Stimulated activated CD8-positive, alpha-beta memory T cell treated with anti-CD3 and anti-CD28 coated beads, Interleukin-4, amount 100 ng/mL, for 48 hours (primary cell): Measurements from ENCODE around the gene SLC43A3.
A peak's percentile ranks its signal among the peaks of the same experiment; 100 is the strongest.
"Not testable (repeated sequence)": the region's sequence is repeated elsewhere in the genome, so short reads cannot be mapped to it uniquely, and the experiment has no call there.

ENCODE experiments used
- DNase-seq: peaks from one replicate; pipeline ENCODE4 v3.0.0-alpha.2; 2020

The SLC43A3 gene

DNA sequence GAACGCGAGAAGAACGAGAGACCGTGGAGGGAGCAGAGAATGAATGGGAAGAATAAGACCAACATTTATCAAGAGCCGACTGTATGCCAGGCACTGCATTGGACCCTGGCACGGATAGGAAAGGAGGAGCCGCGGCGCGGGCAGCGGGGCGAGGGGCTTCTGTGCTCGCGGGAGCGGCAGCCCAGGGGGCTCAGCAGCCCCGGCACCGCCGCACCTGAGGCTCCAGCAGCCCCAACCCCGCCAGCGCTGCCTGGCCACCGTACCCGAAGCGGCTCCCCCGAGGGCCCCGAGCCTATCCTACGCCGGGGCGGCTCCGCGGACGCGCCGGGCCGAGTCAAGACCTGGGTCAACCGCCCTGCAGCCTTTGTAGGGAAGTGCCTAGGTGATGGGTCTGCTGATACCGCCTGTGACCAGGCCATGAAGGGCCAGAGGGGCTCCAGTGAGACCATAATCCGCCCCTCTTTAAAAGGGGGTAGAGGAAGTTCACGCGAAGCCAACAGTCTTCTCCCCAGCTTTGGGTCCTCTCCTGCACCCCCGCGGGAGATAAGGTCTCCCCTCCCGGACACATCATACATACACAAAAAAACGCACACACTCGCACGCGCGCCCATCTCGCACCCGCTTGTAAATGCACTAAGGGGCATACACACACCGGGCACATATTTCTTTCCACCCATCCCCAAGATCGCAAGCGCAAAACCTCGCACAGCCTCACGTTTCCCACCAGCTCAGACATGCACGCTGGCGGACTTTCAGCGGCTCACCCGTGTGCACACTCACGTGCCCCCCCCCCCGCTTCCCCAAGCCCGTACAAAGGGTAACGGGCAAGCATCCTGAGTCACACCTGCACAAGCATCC, 32.5 kb upstream of the SLC43A3 start:
- peak; percentile 42 for DNase-seq

- DNase-seq = peak; percentile 81
Measured at GRCh38 chr11:57458410-57459163, 31.7 kb upstream of the SLC43A3 start.

GRCh38 chr11:57458060-57458409, 31.1 kb upstream of the SLC43A3 start:
- DNase-seq = peak; percentile 48

DNA sequence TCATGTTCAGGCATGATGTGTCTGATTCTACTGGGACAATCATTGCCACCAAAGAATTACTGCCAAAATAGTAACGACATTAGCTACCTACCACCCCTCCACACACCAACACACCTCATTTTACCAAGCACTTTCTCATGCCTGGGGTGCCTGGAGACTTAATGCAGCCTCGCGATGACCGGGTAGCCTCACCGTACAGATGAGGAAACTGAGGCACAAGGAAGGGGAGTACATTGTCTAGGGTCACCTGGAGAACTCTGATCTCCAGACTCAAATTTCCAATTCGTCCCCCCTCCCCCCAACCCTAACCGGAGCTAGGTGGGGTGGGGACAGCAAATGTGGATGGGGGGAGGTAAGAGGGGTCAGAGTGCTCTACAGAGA, 30.7 kb upstream of the SLC43A3 start:
- DNase-seq = no peak

GRCh38 chr11:57456960-57457642, 30.2 kb upstream of the SLC43A3 start:
- peak; percentile 89 for DNase-seq

DNA sequence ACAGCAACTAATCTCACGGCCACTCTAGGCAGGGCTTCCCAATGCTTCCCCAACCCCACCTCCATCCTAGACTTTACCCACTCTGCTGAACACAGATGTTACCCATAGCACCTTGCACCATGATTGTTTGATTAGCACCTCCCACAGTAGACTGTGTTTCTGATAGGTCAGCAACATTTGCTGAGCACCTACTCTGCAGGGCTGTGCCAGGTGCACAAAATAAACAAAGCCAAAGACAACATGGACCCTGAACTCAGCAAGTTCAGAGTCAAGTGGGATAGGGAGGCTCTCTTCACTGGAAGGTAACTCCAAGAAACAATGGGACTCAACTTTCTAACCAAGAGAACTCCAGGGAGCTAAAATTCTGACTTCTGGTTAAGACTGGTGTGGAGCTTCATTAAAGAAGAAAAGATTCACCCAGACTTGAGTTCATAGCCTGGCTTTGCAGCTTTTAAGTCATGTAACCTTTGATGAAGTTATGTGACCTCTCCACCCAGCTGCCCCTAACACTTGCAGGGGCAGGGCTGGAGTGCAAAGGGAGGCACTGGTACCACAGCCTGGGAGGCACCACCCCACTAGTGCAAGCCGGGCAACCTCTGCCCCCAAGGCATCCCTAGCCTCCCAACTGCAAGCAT, 26.7 kb upstream of the SLC43A3 start:
- no peak for DNase-seq

DNA sequence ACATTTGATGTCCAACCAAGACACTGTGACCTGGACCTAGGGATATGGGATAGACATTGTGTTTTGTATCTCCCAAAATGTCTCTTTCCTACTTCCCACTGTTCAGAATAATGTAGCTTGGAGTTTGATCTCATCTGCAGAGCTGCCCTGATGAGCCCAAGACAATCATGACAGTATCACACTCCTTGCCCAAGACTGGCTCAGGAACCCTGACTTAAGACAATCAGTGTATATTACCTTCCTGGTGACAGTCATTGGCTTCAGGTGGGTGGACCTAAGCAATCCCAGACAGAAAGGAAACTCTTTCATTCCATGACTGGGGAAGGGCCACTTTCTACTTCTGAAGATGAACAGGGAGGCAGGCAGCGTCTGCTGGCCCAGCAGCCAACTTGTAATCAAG, 19.1 kb upstream of the SLC43A3 start:
- no peak for DNase-seq

GRCh38 chr11:57445122-57445394, 18.1 kb upstream of the SLC43A3 start:
- not testable (repeated sequence) for DNase-seq

DNA sequence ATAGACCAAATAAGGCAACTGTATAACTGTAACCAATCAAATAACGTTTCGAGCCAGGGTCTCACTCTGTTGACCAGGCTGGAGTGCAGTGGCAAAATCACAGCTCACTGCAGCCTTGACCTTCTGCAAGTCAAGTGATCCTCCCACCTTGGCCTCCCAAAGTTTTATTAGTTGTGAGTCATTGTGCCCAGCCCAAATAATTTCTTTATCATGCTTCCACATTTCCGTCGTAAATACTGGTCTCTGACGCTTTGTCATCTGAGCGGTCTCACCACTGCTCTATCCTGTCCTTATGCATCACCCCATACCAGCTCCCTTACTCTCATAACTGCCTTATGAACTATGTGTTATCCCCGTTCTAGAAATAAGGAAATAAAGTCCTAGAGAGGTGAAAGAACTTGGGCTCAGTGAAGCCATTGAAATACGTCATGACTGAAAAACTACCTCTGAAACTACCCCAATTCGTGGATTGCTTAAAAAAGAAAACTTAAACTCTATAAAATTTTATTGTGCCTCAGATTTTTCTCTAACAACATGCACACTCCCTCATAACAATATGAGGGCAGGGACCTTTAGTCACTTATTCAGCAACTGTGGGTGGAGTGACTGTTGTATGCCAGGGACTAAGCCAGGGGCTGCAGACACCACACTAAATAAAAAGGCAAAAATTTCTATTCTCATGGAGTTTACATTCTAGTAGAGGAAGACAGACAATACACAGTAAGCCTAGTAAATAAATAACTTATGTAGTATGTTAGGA, 17.6 kb upstream of the SLC43A3 start:
- no peak for DNase-seq

- DNase-seq = no peak
Measured at GRCh38 chr11:57440744-57441414, 14.0 kb upstream of the SLC43A3 start.

DNA sequence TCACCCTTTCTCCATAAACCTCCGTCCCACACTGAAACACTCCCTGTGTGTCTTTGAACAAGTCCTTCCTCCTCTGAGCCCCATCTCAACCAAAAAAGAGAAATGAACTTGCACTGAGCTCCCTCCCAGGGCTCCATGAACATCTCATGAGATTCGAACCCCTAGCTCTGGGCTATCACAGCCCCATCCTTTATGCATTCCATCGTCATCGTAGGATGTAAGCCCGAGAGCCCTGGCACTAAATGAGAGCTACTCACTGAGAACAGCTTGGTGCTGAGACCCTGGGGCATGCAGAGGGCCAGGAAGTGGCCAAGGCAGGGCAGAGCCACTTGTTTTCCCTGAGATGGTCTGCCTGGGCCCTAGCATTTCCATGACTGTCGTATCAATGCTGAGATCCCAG, 12.9 kb upstream of the SLC43A3 start:
- no peak for DNase-seq

GRCh38 chr11:57438345-57439285, 11.7 kb upstream of the SLC43A3 start:
- DNase-seq = no peak

- no peak for DNase-seq
Measured at GRCh38 chr11:57436031-57436430, 9.1 kb upstream of the SLC43A3 start.

GRCh38 chr11:57434640-57435546, 8.0 kb upstream of the SLC43A3 start:
- no peak for DNase-seq

- DNase-seq = peak; percentile 66
Measured at GRCh38 chr11:57432714-57433163, 5.8 kb upstream of the SLC43A3 start.

GRCh38 chr11:57432149-57432561, 5.2 kb upstream of the SLC43A3 start:
- no peak for DNase-seq

GRCh38 chr11:57430952-57431351, 4.0 kb upstream of the SLC43A3 start:
- no peak for DNase-seq

DNA sequence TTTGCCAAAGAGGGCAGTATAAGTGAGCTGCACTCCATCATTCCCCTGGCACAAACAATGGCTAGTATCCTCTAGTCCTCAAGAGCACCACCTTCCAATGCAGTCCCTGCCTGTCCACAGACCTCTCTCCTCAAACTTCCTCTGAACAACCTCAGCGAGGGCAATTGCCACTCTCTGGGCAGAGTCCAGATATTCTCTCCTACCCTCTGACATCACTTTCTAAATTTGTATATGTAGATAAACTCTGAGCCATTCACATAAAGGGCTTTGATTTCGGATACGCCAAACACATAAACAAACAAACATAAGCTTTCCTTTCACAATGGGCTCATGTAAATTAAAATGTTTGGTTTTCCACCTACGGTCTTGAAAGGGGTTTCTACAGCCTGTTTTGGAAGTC, 3.0 kb upstream of the SLC43A3 start:
- no peak for DNase-seq

DNA sequence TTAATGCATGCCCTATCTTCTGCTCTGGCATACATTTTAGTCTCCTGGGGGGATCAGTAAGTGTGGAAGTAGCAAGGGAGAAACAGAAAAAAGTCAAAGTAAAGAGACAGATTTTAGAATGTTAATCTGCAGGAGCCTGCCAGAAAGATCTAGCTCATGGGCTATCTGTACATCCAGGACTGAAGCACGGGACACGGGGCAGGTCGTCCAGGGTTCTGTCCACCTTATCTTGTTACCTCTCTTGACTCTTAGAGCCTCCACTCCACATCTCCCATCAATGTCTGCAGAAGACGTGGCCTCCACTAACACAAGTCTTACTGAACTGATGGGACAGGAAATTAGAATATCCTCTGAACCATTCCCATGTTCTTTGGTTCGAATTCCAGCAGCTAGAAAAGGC, 1.7 kb upstream of the SLC43A3 start:
- DNase-seq = no peak

DNA sequence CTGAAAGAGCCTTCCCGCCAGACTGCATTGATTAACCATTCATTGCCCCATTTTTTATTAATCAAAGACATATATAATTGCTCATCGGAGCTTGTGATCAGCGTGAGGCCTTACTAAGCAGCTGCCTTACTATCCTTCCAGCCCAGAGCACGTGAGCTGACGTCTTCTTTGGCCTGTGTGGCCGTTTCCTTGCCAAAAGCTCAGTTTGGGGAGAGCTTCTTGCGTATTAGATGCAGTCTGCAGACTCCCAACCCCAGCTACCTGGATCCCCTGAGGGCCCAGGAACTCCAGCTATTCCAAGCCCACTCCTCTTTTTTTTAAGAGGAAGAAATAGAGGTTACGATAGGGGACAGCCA, 784 bp upstream of the SLC43A3 start:
- DNase-seq = no peak
